GM12878 (cell line): ENCODE data around the gene C2CD4D. TPM values are rescaled to one million over a fixed set of nuclear protein-coding genes. Genes with fewer than 3 reads are reported as not detected.

Source experiments
- ATAC-seq: fragments of 200-7000 bp; cut with Tn5 transposase; 3 replicates; pipeline ENCODE4 v1.9.1; 2020; ENCODE audit warnings: mild to moderate bottlenecking, moderate library complexity
- BruUV-seq: library from RNA; stranded (reverse); fragments of 400-500 nt; replicated peaks from 2 replicates; lab custom pipeline; 2021; lab: Mats Ljungman, UMichigan
- CTCF ChIA-PET: fragments of 300-600 bp; sonication (Branson Sonifier 250); formaldehyde crosslinking; extraction: SDS; loops from one replicate; lab custom pipeline; 2021; ENCODE audit warnings: inconsistent platforms; lab: Yijun Ruan, JAX
- POLR2A ChIA-PET: fragments of 350-600 bp; formaldehyde crosslinking; extraction: SDS; loops from one replicate; lab custom pipeline; 2021; ENCODE audit warnings: inconsistent platforms; lab: Charles Lee
- RAD21 ChIA-PET: fragments of 300-600 bp; sonication (Branson Sonifier 250); formaldehyde crosslinking; loops from one replicate; lab custom pipeline; 2023; ENCODE audit warnings: antibody characterized with exemption; ENCODE audit not compliant: unreplicated experiment; lab: Charles Lee
- SMC1A ChIA-PET: fragments of 300-600 bp; sonication (Branson Sonifier 250); formaldehyde crosslinking; loops from one replicate; lab custom pipeline; 2023; ENCODE audit not compliant: unreplicated experiment, uncharacterized antibody; lab: Charles Lee
- DNase-seq: peaks from one replicate; pipeline ENCODE4 v3.0.0-alpha.2; 2011; ENCODE audit warnings: low read depth, low spot score
- FAIRE-seq: peaks from 3 replicates; lab custom pipeline; 2011; peaks lifted over from hg19 to GRCh38; lab: Jason Lieb, UNC
- H2AFZ ChIP-seq: 2 replicates; pipeline ENCODE4 v1.6.0; 2011; ENCODE audit warnings: low read depth, low read length, control low read depth; ENCODE audit not compliant: control insufficient read depth
- H3K27ac ChIP-seq: 2 replicates; pipeline ENCODE4 v1.5.1; 2011; ENCODE audit warnings: control low read depth; ENCODE audit not compliant: control insufficient read depth, insufficient read depth
- H3K27me3 ChIP-seq, 2 experiments: replicated peaks in 1 of 2; 2 replicates each; pipeline versions ENCODE4 v1.6.0 to v1.6.1; 2011; ENCODE audit warnings: low read length in 1 of 2; ENCODE audit not compliant: control insufficient read depth in 2 of 2, insufficient read depth in 2 of 2
- H3K36me3 ChIP-seq, 2 experiments: 2 replicates each; pipeline ENCODE4 v1.5.1; 2011; ENCODE audit warnings: low read length in 1 of 2; ENCODE audit not compliant: control insufficient read depth in 2 of 2, insufficient read depth in 2 of 2
- H3K4me1 ChIP-seq: 2 replicates; pipeline ENCODE4 v1.6.1; 2011; ENCODE audit warnings: mild to moderate bottlenecking, low read length, moderate library complexity, mixed read lengths; ENCODE audit not compliant: control insufficient read depth, insufficient read depth
- H3K4me2 ChIP-seq: 2 replicates; pipeline ENCODE4 v1.6.0; 2011; ENCODE audit warnings: control low read depth; ENCODE audit not compliant: control insufficient read depth, insufficient read depth
- H3K4me3 ChIP-seq: fragments of 200-600 bp; sonication (generic); 2 replicates; pipeline ENCODE4 v1.5.1; 2016
- H3K79me2 ChIP-seq: 2 replicates; pipeline ENCODE4 v1.6.0; 2011; ENCODE audit warnings: low read length; ENCODE audit not compliant: control insufficient read depth, insufficient read depth
- H3K9ac ChIP-seq: 2 replicates; pipeline ENCODE4 v1.8.0; 2011; ENCODE audit warnings: low read length, control low read depth, mixed read lengths; ENCODE audit not compliant: control insufficient read depth, insufficient read depth
- H3K9me3 ChIP-seq: replicated peaks from 3 replicates; pipeline ENCODE4 v1.5.1; 2011; ENCODE audit warnings: mild to moderate bottlenecking, low read length; ENCODE audit not compliant: control insufficient read depth, insufficient read depth
- H4K20me1 ChIP-seq: 2 replicates; pipeline ENCODE4 v1.6.0; 2011; ENCODE audit not compliant: control insufficient read depth, insufficient read depth
- BHLHE40 ChIP-seq, 2 experiments: fragments of 450-650 bp in 1 of 2; IDR thresholded peaks; 2 replicates each; pipeline ENCODE4 v1.6.1; 2011 to 2017; ENCODE audit warnings: low read depth in 2 of 2, borderline replicate concordance in 1 of 2, improper control_type of control experiment in 1 of 2, low read length in 1 of 2, mild to moderate bottlenecking in 1 of 2
- CBX5 ChIP-seq: sonication (generic); IDR thresholded peaks from 2 replicates; pipeline ENCODE4 v1.6.1; 2016; ENCODE audit warnings: low read depth, moderate library complexity, mild to moderate bottlenecking, inconsistent platforms
- CEBPB ChIP-seq, 2 experiments: fragments of 150-350 bp in 1 of 2; IDR thresholded peaks; 2 replicates each; pipeline ENCODE4 v1.6.1; 2012 to 2014; ENCODE audit warnings: low read depth in 2 of 2, low read length in 2 of 2, borderline replicate concordance in 1 of 2, inconsistent platforms in 1 of 2
- CHD2 ChIP-seq: IDR thresholded peaks from 2 replicates; pipeline ENCODE4 v1.6.1; 2011; ENCODE audit warnings: low read depth, low read length, improper control_type of control experiment, borderline replicate concordance
- CTCF ChIP-seq, 3 experiments: IDR thresholded peaks in 2 of 3; conservative IDR thresholded peaks in 1 of 3; 2 replicates each; pipeline ENCODE4 v1.5.1; 2011; ENCODE audit warnings: low read depth in 3 of 3, low read length in 3 of 3, mild to moderate bottlenecking in 3 of 3, control low read depth in 2 of 3, moderate library complexity in 2 of 3, inconsistent platforms in 1 of 3, mixed read lengths in 1 of 3; ENCODE audit not compliant: control insufficient read depth in 2 of 3, insufficient read depth in 1 of 3; ENCODE audit errors: extremely low read depth in 1 of 3
- DPF2 ChIP-seq: fragments of 450-650 bp; IDR thresholded peaks from 2 replicates; pipeline ENCODE4 v1.6.1; 2017; ENCODE audit warnings: mild to moderate bottlenecking
- KDM1A ChIP-seq: fragments of 200-600 bp; sonication (generic); IDR thresholded peaks from 2 replicates; pipeline ENCODE4 v1.6.1; 2016; ENCODE audit warnings: borderline replicate concordance
- MLLT1 ChIP-seq: fragments of 450-650 bp; IDR thresholded peaks from 2 replicates; pipeline ENCODE4 v1.6.1; 2016; ENCODE audit warnings: mild to moderate bottlenecking
- MYB ChIP-seq: fragments of 150-350 bp; IDR thresholded peaks from 2 replicates; pipeline ENCODE4 v1.6.1; 2014; ENCODE audit warnings: mild to moderate bottlenecking, low read depth, low read length, borderline replicate concordance
- NFIC ChIP-seq: IDR thresholded peaks from 2 replicates; pipeline ENCODE4 v1.6.1; 2012; ENCODE audit warnings: low read depth, mild to moderate bottlenecking, inconsistent platforms, low read length, moderate library complexity
- NFXL1 ChIP-seq: fragments of 450-650 bp; IDR thresholded peaks from 2 replicates; pipeline ENCODE4 v1.6.1; 2017; ENCODE audit warnings: antibody characterized with exemption, mild to moderate bottlenecking, borderline replicate concordance
- PAX5 ChIP-seq: IDR thresholded peaks from 2 replicates; pipeline ENCODE4 v1.6.1; 2011; ENCODE audit warnings: low read depth, low read length, borderline replicate concordance
- RAD51 ChIP-seq: fragments of 450-650 bp; IDR thresholded peaks from 2 replicates; pipeline ENCODE4 v1.6.1; 2016; ENCODE audit warnings: moderate library complexity, mild to moderate bottlenecking, inconsistent platforms
- RELA ChIP-seq: fragments of 450-650 bp; IDR thresholded peaks from 2 replicates; pipeline ENCODE4 v1.8.0; 2014; ENCODE audit warnings: borderline replicate concordance; ENCODE audit not compliant: partially characterized antibody
- SREBF1 ChIP-seq: IDR thresholded peaks from 2 replicates; pipeline ENCODE4 v1.6.1; 2012; ENCODE audit warnings: mild to moderate bottlenecking, low read length
- ZZZ3 ChIP-seq: IDR thresholded peaks from 2 replicates; pipeline ENCODE4 v1.6.1; 2011; ENCODE audit warnings: low read depth; ENCODE audit not compliant: control insufficient read depth, insufficient read length
- WGBS: methylation state at CpG from one replicate; pipeline ENCODE4 v1.1.6; 2016; ENCODE audit warnings: low lambda C conversion rate; ENCODE audit not compliant: insufficient replicate concordance, insufficient coverage; ENCODE audit errors: missing lambda C conversion rate; 5-methylcytosine and 5-hydroxymethylcytosine counted together
- in situ Hi-C: fragments of 300-500 bp; cut with MboI; formaldehyde crosslinking; loops from 9 replicates; pipeline ENCODE4 v1.14.3; 2018; ENCODE audit warnings: mixed read lengths
- intact Hi-C: fragments of 100-400 bp; cut with micrococcal nuclease; formaldehyde crosslinking; loops from one replicate; pipeline ENCODE4 v1.14.2; 2022; ENCODE audit not compliant: unreplicated experiment
- polyA plus RNA-seq, 11 experiments: library from polyadenylated mRNA; depleted of rRNA in 4 of 11; unstranded in 6 of 11; stranded (reverse) in 5 of 11; fragments of >200 nt; fragmentation: Nextera tagmentation in 4 of 11; fragmentation: Illumina TruSeq in 1 of 11; extraction: Ambion mirVana in 4 of 11; extraction: Trizol in 1 of 11; gene quantifications; 1 replicate in 1 of 11; 2 replicates in 10 of 11; pipeline versions ENCODE4 v1.2.1 to v1.2.3, GENCODE V29; 2011 to 2016; ENCODE audit warnings: inconsistent platforms in 2 of 11, missing spikeins in 2 of 11, low read depth in 1 of 11
- total RNA-seq, 4 experiments: library from RNA; depleted of rRNA in 3 of 4; stranded (reverse); fragments of >200 nt in 3 of 4; fragmentation: Illumina TruSeq in 1 of 4; extraction: Trizol in 1 of 4; gene quantifications; 2 replicates each; pipeline versions ENCODE4 v1.2.1 to v1.2.3, GENCODE V29; 2013 to 2021
- TF ChIP-seq, protein P1 (sequence below): IDR thresholded peaks from 2 replicates; pipeline ENCODE4 v1.6.1; 2012; ENCODE audit warnings: low read depth, low read length, improper control_type of control experiment

The C2CD4D gene
- total and polyA plus RNA-seq, 10 of the 15 experiments (the other 5 are each of a cell fraction or from before 2014, with no cell fraction given): 0.03 to 0.67 (median 0.13) TPM; not detected in 4

GRCh38 chr1:151814971-151815545 lies 24.6 kb downstream of the C2CD4D start (continued):
- no peak for TF ChIP-seq KDM1A
- no peak for TF ChIP-seq BHLHE40 (IDR thresholded peaks at IDR 0.05; ENCODE audit: borderline replicate concordance in 1 of 2, low read depth in 2 of 2, low read length in 1 of 2)
- TF ChIP-seq RAD51: no peak
- no peak for TF ChIP-seq CTCF (IDR thresholded peaks at IDR 0.05 in 2 of 3, conservative IDR thresholded peaks at IDR 0.05 in 1 of 3; ENCODE audit: control insufficient read depth in 2 of 3, extremely low read depth in 1 of 3, insufficient read depth in 1 of 3, low read depth in 3 of 3, low read length in 3 of 3)
- TF ChIP-seq SREBF1: no peak

DNA sequence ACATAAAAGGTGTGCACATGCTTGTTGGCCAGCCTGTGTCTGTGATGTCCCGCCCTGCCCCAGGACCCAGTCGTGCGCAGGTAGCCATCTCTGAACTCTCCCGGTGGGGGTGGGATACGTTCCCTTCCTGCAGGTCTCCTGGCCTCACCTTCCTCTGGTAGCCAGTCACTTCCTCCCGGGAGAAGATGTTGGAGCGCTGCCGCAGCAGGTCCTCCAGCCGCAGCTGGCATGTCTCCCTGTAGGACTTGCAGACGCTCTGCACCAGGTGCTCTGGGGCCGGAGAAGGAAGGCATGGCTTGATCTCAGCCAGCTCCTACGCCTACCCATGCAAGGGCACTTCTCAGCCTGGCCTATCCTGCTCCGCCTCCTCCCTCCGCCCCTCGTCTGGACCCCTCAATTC lies 25.2 kb downstream of the C2CD4D start:
- Histone ChIP-seq H3K4me3 (no peak overlapping the region), H3K36me3 (no peaks in the 10 kb centered on the region), H3K27ac (no peak overlapping the region), H3K79me2 (no peaks in the 10 kb centered on the region), H3K4me2 (no peak overlapping the region), H2AFZ (no peak overlapping the region), H3K9ac (no peak overlapping the region), H4K20me1 (no peaks in the 10 kb centered on the region), H3K9me3 (no peaks in the 10 kb centered on the region), H3K4me1 (no peaks in the 10 kb centered on the region), H3K27me3 (peaks cover 0 to 4% of the 10 kb centered on the region in 2 experiments; a peak in 2 of 4 replicates)
- RAD21 ChIA-PET: no interaction called here
- POLR2A ChIA-PET: no interaction called here
- no peak for ATAC-seq
- no peak for TF ChIP-seq NFIC
- TF ChIP-seq NFXL1: no peak
- TF ChIP-seq ZZZ3: no peak
- TF ChIP-seq MLLT1: no peak
- TF ChIP-seq CEBPB (IDR thresholded peaks at IDR 0.05; ENCODE audit: borderline replicate concordance in 1 of 2, low read depth in 2 of 2, low read length in 2 of 2): no peak
- no peak for TF ChIP-seq RELA
- TF ChIP-seq DPF2: no peak
- TF ChIP-seq CBX5: no peak
- TF ChIP-seq, protein P1, sequence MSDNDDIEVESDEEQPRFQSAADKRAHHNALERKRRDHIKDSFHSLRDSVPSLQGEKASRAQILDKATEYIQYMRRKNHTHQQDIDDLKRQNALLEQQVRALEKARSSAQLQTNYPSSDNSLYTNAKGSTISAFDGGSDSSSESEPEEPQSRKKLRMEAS: no peak
- no peak for TF ChIP-seq PAX5
- no peak for TF ChIP-seq CHD2
- TF ChIP-seq MYB: no peak
- intact Hi-C loops: no loop called here
- FAIRE-seq: no peak
- SMC1A ChIA-PET: no interaction called here
- BruUV-seq: no TSS peak
- in situ Hi-C loops: no loop called here
- CTCF ChIA-PET: no interaction called here
- WGBS: 53% methylated on average over 15 of the region's 15 CpGs
- DNase-seq: no peak
